ENCODE results near the gene KRT4. TPM values are rescaled to one million over a fixed set of nuclear protein-coding genes. Genes with fewer than 3 reads are reported as not detected.

The KRT4 gene
- total and polyA plus RNA-seq, 2 donors (not counting 3 experiments of a cell fraction or from before 2014, with no cell fraction given) = not detected

DNA sequence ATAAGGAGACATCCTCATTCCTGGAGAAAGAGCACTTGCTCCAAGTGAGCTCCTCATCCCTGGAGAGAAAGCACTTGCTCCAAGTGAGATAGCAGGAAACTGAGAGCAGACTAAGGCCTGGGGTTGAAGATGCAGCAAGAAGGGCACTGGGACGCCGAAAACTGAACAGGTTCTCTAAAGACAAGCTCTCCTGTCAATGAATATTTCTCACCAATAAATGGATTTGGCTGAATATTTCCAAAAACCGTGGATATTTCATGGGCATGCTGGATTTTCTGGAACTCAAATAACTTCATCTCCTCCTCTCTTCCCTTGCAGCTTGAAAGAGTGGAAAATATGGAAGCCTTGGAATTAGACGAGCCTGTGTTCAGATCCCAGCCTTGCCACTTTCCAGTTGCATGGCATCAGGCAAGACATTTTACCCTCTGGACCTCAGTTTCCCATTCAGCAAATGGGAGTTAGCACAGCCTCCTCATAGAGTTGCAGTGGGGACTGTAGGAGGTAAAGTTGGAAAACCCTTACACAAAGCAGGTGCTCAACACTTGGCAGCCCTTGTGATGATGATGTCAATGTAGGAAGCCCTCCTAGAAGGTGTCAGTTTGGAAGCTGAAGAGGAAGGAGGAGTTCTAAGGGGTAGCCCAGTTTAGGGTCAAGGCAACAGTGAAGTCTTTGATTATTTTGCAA is 32.4 kb downstream of the KRT4 start:
- Histone ChIP-seq H3K4me3 (replicated peaks in 1 of 3; ENCODE audit: insufficient read depth in 1 of 3, low read depth in 1 of 3, low read length in 3 of 3) (no peak overlapping the region), H3K9me3 (replicated peaks; ENCODE audit: control insufficient read depth, insufficient read depth, low read length) (no peaks in the 10 kb centered on the region), H3K9me1 (replicated peaks; ENCODE audit: control insufficient read depth, extremely low read depth, insufficient read depth, low read length) (no peaks in the 10 kb centered on the region), H3K27me3 (ENCODE audit: control insufficient read depth in 2 of 2, insufficient read depth in 2 of 2, low read length in 2 of 2) (peaks cover 6 to 8% of the 10 kb centered on the region in 2 experiments), H3K4me2 (ENCODE audit: insufficient read depth, low read length) (no peak overlapping the region), H3K9ac (replicated peaks; ENCODE audit: extremely low read depth, insufficient read depth, low read length) (no peak overlapping the region), H3K36me3 (ENCODE audit: control insufficient read depth in 2 of 2, extremely low read depth in 1 of 2, insufficient read depth in 2 of 2, low read length in 2 of 2) (no peaks in the 10 kb centered on the region), H3K27ac (ENCODE audit: insufficient read depth, low read depth, low read length) (no peak overlapping the region), H3K79me2 (ENCODE audit: control insufficient read depth, insufficient read depth, low read length) (no peaks in the 10 kb centered on the region), H4K20me1 (replicated peaks; ENCODE audit: control insufficient read depth, extremely low read depth, insufficient read depth, low read length) (no peaks in the 10 kb centered on the region), H3K4me1 (ENCODE audit: control insufficient read depth, extremely low read depth, insufficient read depth, low read length) (no peaks in the 10 kb centered on the region), H2AFZ (ENCODE audit: low read depth, low read length) (no peak overlapping the region)
- no peak for DNase-seq (ENCODE audit: low read depth, low spot score)
- intact Hi-C loops (cut with micrococcal nuclease) = no loop called here
- FAIRE-seq = no peak
- dilution Hi-C loops (cut with MboI; ENCODE audit: extremely low pct_ligation_motif_present, low sequenced_read_pairs) = no loop called here
- BruUV-seq (replicated peaks) = no TSS peak
- TF ChIP-seq POLR2A (IDR thresholded peaks at IDR 0.05; ENCODE audit: low read depth, low read length) (no peak), GATA2 (IDR thresholded peaks at IDR 0.05; ENCODE audit: insufficient read depth, insufficient read length, low read depth, low read length) (no peak), MYC (IDR thresholded peaks at IDR 0.05; ENCODE audit: low read depth, low read length) (no peak), FOS (IDR thresholded peaks at IDR 0.05; ENCODE audit: borderline replicate concordance, insufficient read depth, low read length) (no peak), JUN (IDR thresholded peaks at IDR 0.05; ENCODE audit: borderline replicate concordance, insufficient read depth, insufficient read length, low read depth) (no peak), POLR2AphosphoS5 (IDR thresholded peaks at IDR 0.05; ENCODE audit: insufficient read depth, low read depth, low read length) (no peak), EZH2 (IDR thresholded peaks at IDR 0.05; ENCODE audit: borderline replicate concordance, low read depth, low read length, severe bottlenecking) (no peak)
- TF ChIP-seq, protein P1, sequence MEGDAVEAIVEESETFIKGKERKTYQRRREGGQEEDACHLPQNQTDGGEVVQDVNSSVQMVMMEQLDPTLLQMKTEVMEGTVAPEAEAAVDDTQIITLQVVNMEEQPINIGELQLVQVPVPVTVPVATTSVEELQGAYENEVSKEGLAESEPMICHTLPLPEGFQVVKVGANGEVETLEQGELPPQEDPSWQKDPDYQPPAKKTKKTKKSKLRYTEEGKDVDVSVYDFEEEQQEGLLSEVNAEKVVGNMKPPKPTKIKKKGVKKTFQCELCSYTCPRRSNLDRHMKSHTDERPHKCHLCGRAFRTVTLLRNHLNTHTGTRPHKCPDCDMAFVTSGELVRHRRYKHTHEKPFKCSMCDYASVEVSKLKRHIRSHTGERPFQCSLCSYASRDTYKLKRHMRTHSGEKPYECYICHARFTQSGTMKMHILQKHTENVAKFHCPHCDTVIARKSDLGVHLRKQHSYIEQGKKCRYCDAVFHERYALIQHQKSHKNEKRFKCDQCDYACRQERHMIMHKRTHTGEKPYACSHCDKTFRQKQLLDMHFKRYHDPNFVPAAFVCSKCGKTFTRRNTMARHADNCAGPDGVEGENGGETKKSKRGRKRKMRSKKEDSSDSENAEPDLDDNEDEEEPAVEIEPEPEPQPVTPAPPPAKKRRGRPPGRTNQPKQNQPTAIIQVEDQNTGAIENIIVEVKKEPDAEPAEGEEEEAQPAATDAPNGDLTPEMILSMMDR (IDR thresholded peaks at IDR 0.05; ENCODE audit: extremely low read depth in 1 of 2, insufficient read depth in 1 of 2, low read depth in 1 of 2, low read length in 2 of 2) = no peak
- TF ChIP-seq, protein P2, sequence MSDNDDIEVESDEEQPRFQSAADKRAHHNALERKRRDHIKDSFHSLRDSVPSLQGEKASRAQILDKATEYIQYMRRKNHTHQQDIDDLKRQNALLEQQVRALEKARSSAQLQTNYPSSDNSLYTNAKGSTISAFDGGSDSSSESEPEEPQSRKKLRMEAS (IDR thresholded peaks at IDR 0.05; ENCODE audit: insufficient read depth, insufficient read length) = no peak
- CTCF ChIA-PET = no interaction called here
- POLR2A ChIA-PET = no interaction called here
